Measurements from ENCODE around the gene LAPTM5. TPM values are rescaled to one million over a fixed set of nuclear protein-coding genes. Genes with fewer than 3 reads are reported as not detected.

The LAPTM5 gene
- total RNA-seq, 4 donors from 2014 or later, result 2.3 to 14.8 (median 10.1) TPM

DNA sequence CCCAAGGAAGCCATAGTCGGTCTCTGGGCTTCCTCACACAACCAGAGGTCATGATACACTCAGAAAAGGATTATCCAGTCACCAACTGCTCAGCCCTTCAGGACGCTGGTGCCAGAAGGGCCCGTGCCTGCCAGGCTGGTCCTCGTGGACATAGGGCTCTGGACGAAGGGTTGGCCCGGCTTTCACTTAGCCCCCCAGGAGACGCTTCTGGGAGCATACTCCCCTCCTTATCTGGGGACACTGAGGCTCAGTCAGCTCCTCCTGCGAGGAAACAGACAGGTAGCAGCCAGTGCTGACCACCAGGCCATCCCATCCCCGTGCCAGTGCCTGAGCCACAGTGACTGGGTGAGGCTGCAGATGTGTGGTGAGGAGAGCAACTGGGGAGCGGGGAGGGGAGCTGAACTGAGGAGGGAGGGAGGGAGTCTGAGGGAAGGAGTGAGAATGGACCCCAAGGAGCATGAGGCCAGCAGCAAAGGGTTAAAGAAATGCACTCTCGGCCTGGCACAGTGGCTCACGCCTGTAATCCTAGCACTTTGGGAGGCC lies 17.9 kb upstream of the LAPTM5 start:
- Histone ChIP-seq H3K27ac (no peak overlapping the region), H3K9me3 (no peaks in the 10 kb centered on the region), H3K36me3 (no peaks in the 10 kb centered on the region), H3K27me3 (no peaks in the 10 kb centered on the region), H3K4me3 (no peak overlapping the region), H3K4me1 (no peaks in the 10 kb centered on the region)
- intact Hi-C loops (cut with DNase I; ENCODE audit: low total_unique reads) (no loop called here), in situ Hi-C loops (cut with MboI; ENCODE audit: low sequenced_read_pairs in 4 of 4) (loop anchor here in 3 of 4 donors (5.0 kb wide), 2 partner anchors 48 to 53 kb away; partner anchors contain the start of gene MATN1 (in 2 of the 3))
- ATAC-seq, result no peak
- TF ChIP-seq POLR2A (IDR thresholded peaks at IDR 0.05), result no peak
- TF ChIP-seq, protein P1, sequence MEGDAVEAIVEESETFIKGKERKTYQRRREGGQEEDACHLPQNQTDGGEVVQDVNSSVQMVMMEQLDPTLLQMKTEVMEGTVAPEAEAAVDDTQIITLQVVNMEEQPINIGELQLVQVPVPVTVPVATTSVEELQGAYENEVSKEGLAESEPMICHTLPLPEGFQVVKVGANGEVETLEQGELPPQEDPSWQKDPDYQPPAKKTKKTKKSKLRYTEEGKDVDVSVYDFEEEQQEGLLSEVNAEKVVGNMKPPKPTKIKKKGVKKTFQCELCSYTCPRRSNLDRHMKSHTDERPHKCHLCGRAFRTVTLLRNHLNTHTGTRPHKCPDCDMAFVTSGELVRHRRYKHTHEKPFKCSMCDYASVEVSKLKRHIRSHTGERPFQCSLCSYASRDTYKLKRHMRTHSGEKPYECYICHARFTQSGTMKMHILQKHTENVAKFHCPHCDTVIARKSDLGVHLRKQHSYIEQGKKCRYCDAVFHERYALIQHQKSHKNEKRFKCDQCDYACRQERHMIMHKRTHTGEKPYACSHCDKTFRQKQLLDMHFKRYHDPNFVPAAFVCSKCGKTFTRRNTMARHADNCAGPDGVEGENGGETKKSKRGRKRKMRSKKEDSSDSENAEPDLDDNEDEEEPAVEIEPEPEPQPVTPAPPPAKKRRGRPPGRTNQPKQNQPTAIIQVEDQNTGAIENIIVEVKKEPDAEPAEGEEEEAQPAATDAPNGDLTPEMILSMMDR (IDR thresholded peaks at IDR 0.05 in 4 of 5, conservative IDR thresholded peaks at IDR 0.05 in 1 of 5), result no peak
- DNase-seq, result no peak

DNA sequence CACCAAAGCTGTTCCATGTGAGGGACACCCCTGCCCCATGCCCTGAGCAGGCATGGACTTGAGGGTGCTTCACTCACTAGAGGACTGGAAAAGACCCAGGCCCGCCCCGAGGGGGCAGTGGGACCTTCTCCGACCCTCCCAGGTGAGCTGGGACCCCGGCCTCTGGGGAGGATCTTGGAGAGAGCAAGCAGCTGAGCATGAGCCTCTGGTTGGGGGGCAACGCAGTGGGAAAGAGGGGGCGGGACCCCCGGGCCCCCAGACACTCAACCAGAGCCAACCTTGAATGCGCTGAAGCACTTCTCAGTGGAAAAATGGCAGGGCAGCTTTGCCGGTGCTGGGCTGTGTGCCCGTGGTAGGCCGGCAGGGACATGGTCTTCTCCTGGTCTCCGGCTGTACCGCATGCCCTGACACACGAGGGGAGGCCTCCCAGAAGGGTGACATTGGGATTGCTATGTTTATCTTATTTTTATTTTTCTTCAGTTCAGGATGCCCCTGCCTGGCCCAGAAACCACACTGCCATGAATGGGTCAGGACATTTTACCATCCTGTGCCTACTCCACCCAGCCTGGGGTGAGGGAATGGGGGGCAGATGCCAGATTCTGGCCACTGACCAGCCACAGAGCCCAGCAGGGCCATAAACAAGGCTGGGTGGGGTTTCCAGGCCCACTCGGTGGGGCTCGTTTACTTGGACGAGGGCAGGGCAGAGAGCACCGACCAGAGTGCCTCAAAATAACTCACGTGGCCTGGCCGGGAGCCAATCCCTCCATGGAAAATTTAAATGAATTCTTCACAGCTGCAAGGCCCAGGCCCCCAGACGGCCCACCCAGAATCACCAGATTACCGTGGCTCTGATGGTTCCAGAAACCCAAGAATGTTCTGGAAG lies 17.2 kb upstream of the LAPTM5 start:
- Histone ChIP-seq H3K4me1 (no peaks in the 10 kb centered on the region), H3K9me3 (no peaks in the 10 kb centered on the region), H3K4me3 (no peak overlapping the region), H3K36me3 (no peaks in the 10 kb centered on the region), H3K27me3 (no peaks in the 10 kb centered on the region), H3K27ac (no peak overlapping the region)
- in situ Hi-C loops (cut with MboI; ENCODE audit: low sequenced_read_pairs in 4 of 4), result loop anchor here in 3 of 4 donors (5.0 kb wide), 2 partner anchors 47 to 52 kb away; partner anchors contain the start of gene MATN1 (in 2 of the 3)
- ATAC-seq (no peak), DNase-seq (no peak)
- no peak for TF ChIP-seq POLR2A (IDR thresholded peaks at IDR 0.05)
- TF ChIP-seq, protein P1 (IDR thresholded peaks at IDR 0.05 in 4 of 5, conservative IDR thresholded peaks at IDR 0.05 in 1 of 5), result no peak
- intact Hi-C loops (cut with DNase I; ENCODE audit: low total_unique reads), result no loop called here

DNA sequence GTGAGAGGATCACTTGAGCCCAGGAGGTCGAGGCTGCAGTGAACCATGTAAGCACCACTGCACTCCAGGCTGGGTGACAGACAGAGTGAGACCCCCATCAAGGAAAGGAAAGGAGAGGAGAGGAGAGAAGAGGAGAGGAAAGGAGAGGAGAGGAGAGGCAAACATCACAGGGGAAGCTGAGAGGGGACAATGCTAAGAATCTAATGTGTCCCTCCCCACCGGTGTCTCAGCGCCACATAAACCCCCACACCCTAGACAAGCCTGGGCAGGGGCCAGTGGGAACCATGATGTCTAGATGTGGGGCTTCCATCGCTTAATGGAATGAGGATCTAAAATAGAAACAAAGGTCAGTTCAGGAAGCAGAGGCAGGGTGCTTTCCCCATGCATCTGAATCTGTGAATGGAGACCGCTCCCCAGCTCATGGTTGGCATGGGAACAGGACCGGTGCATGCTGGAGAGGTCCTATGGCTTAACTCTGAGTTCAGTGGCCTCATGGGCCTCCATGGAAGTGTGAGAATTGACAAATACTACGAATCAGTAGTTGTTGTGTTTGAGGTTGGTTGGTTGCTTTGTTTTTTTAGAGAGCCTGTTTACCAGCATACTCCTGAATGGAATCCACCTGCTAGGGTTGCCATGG lies 16.3 kb upstream of the LAPTM5 start:
- in situ Hi-C loops (cut with MboI; ENCODE audit: low sequenced_read_pairs in 4 of 4), result no loop called here
- H3K27me3 ChIP-seq, result no peaks in the 10 kb centered on the region
- ATAC-seq, result no peak
- TF ChIP-seq, protein P1 (IDR thresholded peaks at IDR 0.05 in 4 of 5, conservative IDR thresholded peaks at IDR 0.05 in 1 of 5), result no peak
- no peak for TF ChIP-seq POLR2A (IDR thresholded peaks at IDR 0.05)
- no peak for DNase-seq
- H3K9me3 ChIP-seq, result no peaks in the 10 kb centered on the region
- no peaks in the 10 kb centered on the region for H3K36me3 ChIP-seq
- no peaks in the 10 kb centered on the region for H3K4me1 ChIP-seq
- no peak overlapping the region for H3K27ac ChIP-seq
- no peak overlapping the region for H3K4me3 ChIP-seq
- intact Hi-C loops (cut with DNase I; ENCODE audit: low total_unique reads), result no loop called here

DNA sequence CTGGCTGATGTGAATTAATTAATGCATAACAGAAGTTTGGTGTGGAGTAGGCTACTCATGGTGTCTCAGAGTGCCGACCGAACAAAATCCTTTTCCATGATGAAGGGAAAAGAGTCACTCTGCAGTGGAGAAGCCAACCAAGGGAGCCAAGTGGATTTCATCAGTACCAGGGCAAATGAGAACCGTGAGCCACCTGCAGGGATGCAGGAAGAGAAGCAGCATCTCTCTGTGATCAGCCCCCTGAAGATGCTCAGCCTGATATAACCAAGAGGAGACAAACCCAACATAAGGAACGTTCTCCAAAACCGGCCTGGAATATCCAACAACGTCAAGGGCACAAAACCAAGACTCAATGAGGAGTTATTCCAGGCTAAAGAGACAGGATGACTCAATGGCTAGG lies 13.4 kb upstream of the LAPTM5 start:
- intact Hi-C loops (cut with DNase I; ENCODE audit: low total_unique reads), result no loop called here

More for the DNA sequence above, 13.4 kb upstream of the LAPTM5 start:
- DNase-seq, result no peak
- Histone ChIP-seq H3K27me3 (no peaks in the 10 kb centered on the region), H3K4me3 (no peak overlapping the region), H3K4me1 (no peaks in the 10 kb centered on the region), H3K9me3 (no peaks in the 10 kb centered on the region), H3K27ac (no peak overlapping the region), H3K36me3 (no peaks in the 10 kb centered on the region)
- TF ChIP-seq POLR2A (IDR thresholded peaks at IDR 0.05), result no peak
- TF ChIP-seq, protein P1 (IDR thresholded peaks at IDR 0.05 in 4 of 5, conservative IDR thresholded peaks at IDR 0.05 in 1 of 5), result no peak
- ATAC-seq, result no peak
- in situ Hi-C loops (cut with MboI; ENCODE audit: low sequenced_read_pairs in 4 of 4), result no loop called here

Measured in gastrocnemius medialis (tissue), 4 donors.